Measurements from ENCODE around the gene MT4. TPM values are rescaled to one million over a fixed set of nuclear protein-coding genes. Genes with fewer than 3 reads are reported as not detected.

Gene MT4
- polyA plus RNA-seq, 2 of the 4 experiments (the other 2 are of a cell fraction): not detected

- 4% methylated on average over 8 of the region's 8 CpGs for WGBS (ENCODE audit: missing lambda C conversion rate)
- DNase-seq (ENCODE audit: low read depth in 1 of 2, low spot score in 1 of 2) (peak; percentile 55 to 91), ATAC-seq (peak; percentile 25 to 44), FAIRE-seq (no peak)
- Histone ChIP-seq H3K27ac (peak overlapping the region; percentile 93 to 96), H3K4me2 (peak overlapping the region; percentile 81), H3K4me3 (0 out of 3 replicates have a peak overlapping the region, but pooled peaks have one; percentile 3), H3K9me3 (no peaks in the 10 kb centered on the region), H3K4me1 (peaks cover 59% of the 10 kb centered on the region)
- POLR2A ChIA-PET: interaction anchor here (0.7 to 10.8 kb wide), 9 partner anchors 9 to 155 kb away, joined by 3 to 185 read pairs (median 4); partner anchors contain the start of genes MT1F, MT1X, NUDT21 and OGFOD1
- no peak for TF ChIP-seq HDAC2 (IDR thresholded peaks at IDR 0.05)
- peak; percentile 44; the same call in 1 of the 2 replicates for TF ChIP-seq PBX3 (IDR thresholded peaks at IDR 0.05)
- peak; percentile 38; the same call in 1 of the 2 replicates for TF ChIP-seq ESRRA (IDR thresholded peaks at IDR 0.05; ENCODE audit: borderline replicate concordance, low read length)
- TF ChIP-seq JUNB (IDR thresholded peaks at IDR 0.05): peak; percentile 91
- peak; percentile 71 to 81 for TF ChIP-seq CEBPB (IDR thresholded peaks at IDR 0.05)
- peak; percentile 77 for TF ChIP-seq FOSL2 (IDR thresholded peaks at IDR 0.05)
- TF ChIP-seq FOSL2 (CRISPR knock-in tag; IDR thresholded peaks at IDR 0.05): peak; percentile 79
- no peak for TF ChIP-seq HMGXB4 (CRISPR knock-in tag; IDR thresholded peaks at IDR 0.05; ENCODE audit: borderline replicate concordance)
- 0 out of 2 replicates have a peak, but pooled peaks have one; percentile 22 for TF ChIP-seq MYC (IDR thresholded peaks at IDR 0.05; ENCODE audit: borderline replicate concordance, low read length)
- TF ChIP-seq CHD4 (IDR thresholded peaks at IDR 0.05; ENCODE audit: borderline replicate concordance): no peak
- 0 out of 2 replicates have a peak, but pooled peaks have one; percentile 55 for TF ChIP-seq ZSCAN20 (CRISPR knock-in tag; IDR thresholded peaks at IDR 0.05)
- TF ChIP-seq JUN (IDR thresholded peaks at IDR 0.05): peak in 1 of 2 experiments; percentile 84; a peak in 4 of 5 replicates
- no peak for TF ChIP-seq ZNF302 (CRISPR knock-in tag; IDR thresholded peaks at IDR 0.05)
- no peak for TF ChIP-seq NR3C1 (IDR thresholded peaks at IDR 0.05)
- peak; percentile 72 to 85; a peak in 4 of 5 replicates for TF ChIP-seq EP300 (IDR thresholded peaks at IDR 0.05)
- TF ChIP-seq FOXS1 (CRISPR knock-in tag; IDR thresholded peaks at IDR 0.05): peak; percentile 25; the same call in 1 of the 2 replicates
- TF ChIP-seq MAZ (IDR thresholded peaks at IDR 0.05; ENCODE audit: borderline replicate concordance, low read depth, low read length): no peak
- TF ChIP-seq GATA3 (IDR thresholded peaks at IDR 0.05; ENCODE audit: borderline replicate concordance): peak; percentile 82
- no peak for TF ChIP-seq CBX8 (IDR thresholded peaks at IDR 0.05)
- CTCF ChIA-PET: interaction anchor here (0.7 to 19.7 kb wide), 9 partner anchors 10 to 96 kb away, joined by 3 to 340 read pairs (median 4); partner anchors contain the start of genes MT1A, MT1B and MT1F
Observed at GRCh38 chr16:56606476-56607108, 41.7 kb downstream of the MT4 start.

- Histone ChIP-seq H3K27ac (peak overlapping the region; percentile 93 to 96), H3K4me1 (peaks cover 64% of the 10 kb centered on the region), H3K4me3 (peak overlapping the region; percentile 34; the same call in 2 of the 3 replicates), H3K9me3 (no peaks in the 10 kb centered on the region), H3K4me2 (peak overlapping the region; percentile 81)
- ChIA-PET CTCF (interaction anchor here (0.7 to 19.7 kb wide), 11 partner anchors 10 to 275 kb away, joined by 3 to 340 read pairs (median 4); partner anchors contain the start of genes MT1A, MT1B and MT1F), POLR2A (interaction anchor here (0.7 to 10.8 kb wide), 6 partner anchors 8 to 86 kb away, joined by 3 to 185 read pairs (median 5); partner anchors contain the start of genes MT1F and MT1X)
- DNase-seq (ENCODE audit: low read depth in 1 of 2, low spot score in 1 of 2) (peak in 1 of 2 experiments; percentile 83), FAIRE-seq (no peak), ATAC-seq (peak; percentile 50 to 59)
- 2% methylated on average over 14 of the region's 14 CpGs for WGBS (ENCODE audit: missing lambda C conversion rate)
- TF ChIP-seq KDM1A (IDR thresholded peaks at IDR 0.05; ENCODE audit: low read depth): no peak
- TF ChIP-seq CHD2 (IDR thresholded peaks at IDR 0.05; ENCODE audit: low read length, partially characterized antibody): no peak
- no peak for TF ChIP-seq FOSB (CRISPR knock-in tag; IDR thresholded peaks at IDR 0.05)
- no peak for TF ChIP-seq ELK1 (IDR thresholded peaks at IDR 0.05; ENCODE audit: low read depth, low read length)
- TF ChIP-seq REST (IDR thresholded peaks at IDR 0.05): no peak
- TF ChIP-seq TFCP2L1 (CRISPR knock-in tag; IDR thresholded peaks at IDR 0.05): no peak
- no peak for TF ChIP-seq BCL3 (IDR thresholded peaks at IDR 0.05)
- TF ChIP-seq HDAC2 (IDR thresholded peaks at IDR 0.05): no peak
- TF ChIP-seq PBX3 (IDR thresholded peaks at IDR 0.05): no peak; the same call in 1 of the 2 replicates
Observed at GRCh38 chr16:56607109-56607618, 42.3 kb downstream of the MT4 start.

Measured in A549 (cell line).